Mucosa of gallbladder (tissue), 1 donor: Measurements from ENCODE around the gene TUBB1. TPM values are rescaled to one million over a fixed set of nuclear protein-coding genes. Genes with fewer than 3 reads are reported as not detected.
A peak's percentile ranks its signal among the peaks of the same experiment; 100 is the strongest.
"Not testable (repeated sequence)": the region's sequence is repeated elsewhere in the genome, so short reads cannot be mapped to it uniquely, and the experiment has no call there.

Experiments used
- DNase-seq: peaks from one replicate; pipeline ENCODE4 v3.0.0-alpha.2; 2020; ENCODE audit warnings: low spot score
- total RNA-seq: library from RNA; stranded (reverse); gene quantifications from one replicate; pipeline ENCODE4 v1.2.1, GENCODE V29; 2021
- donor health status: DM: no; HTN: no; CAD: no.

Gene TUBB1
- 0.09 TPM for total RNA-seq

DNA sequence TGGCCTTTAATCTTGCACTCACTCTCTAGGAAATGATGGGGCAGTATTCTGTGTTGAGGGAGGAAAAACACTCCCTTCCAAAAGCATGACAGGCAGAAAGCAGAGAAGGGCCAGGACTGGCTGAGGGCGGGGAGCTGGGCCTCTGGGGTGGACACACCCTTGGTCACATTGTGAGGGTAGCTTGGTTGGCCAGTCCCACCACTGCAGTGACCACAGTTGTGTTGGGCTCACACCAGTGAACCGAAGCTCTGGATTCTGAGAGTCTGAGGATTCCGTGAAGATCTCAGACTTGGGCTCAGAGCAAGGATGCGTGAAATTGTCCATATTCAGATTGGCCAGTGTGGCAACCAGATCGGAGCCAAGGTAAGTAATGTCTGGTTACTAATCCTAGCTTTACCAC lies at the start of gene TUBB1:
Gene TUBB1 (plus strand): TSS at position 213 of the 400 bp plus-strand sequence. CDS start 94 bp downstream, at position 307.
- DNase-seq: no peak

DNA sequence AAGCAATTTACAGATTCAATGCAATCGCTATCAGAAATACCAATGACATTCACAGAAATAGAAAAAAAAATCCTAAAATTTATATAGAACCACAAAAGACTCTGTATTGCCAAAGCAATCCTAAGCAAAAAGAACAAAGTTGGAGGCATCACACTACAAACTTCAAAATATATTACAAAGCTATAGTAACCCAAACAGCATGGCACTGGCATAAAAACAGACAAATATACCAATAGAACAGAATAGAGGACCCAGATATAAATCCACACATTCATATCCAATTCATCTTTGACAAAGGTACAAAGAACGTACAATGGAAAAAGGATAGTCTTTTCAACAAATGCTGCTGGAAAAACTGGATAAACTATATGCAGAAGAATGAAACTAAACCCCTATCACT lies 49.8 kb upstream of the TUBB1 start:
- no peak for DNase-seq

DNA sequence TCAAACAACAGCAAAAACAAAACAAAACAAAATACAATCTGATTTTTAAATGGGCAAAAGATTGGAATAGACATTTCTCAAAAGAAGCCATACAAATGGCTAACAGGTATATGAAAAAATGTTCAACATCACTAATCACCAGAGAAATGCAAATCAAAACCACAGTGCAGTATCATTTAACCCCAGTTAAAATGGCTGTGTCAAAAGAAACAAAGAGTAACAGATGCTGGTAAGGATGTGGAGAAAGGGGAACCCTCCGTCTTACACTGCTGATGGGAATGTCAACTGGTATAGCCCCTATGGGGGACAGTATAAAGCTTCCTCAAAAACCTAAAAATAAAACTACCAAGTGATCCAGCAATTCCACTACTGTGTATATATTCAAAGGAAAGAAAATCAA lies 49.1 kb upstream of the TUBB1 start:
- no peak for DNase-seq

- no peak for DNase-seq
Measured at GRCh38 chr20:58971429-58971828, 47.8 kb upstream of the TUBB1 start.

DNA sequence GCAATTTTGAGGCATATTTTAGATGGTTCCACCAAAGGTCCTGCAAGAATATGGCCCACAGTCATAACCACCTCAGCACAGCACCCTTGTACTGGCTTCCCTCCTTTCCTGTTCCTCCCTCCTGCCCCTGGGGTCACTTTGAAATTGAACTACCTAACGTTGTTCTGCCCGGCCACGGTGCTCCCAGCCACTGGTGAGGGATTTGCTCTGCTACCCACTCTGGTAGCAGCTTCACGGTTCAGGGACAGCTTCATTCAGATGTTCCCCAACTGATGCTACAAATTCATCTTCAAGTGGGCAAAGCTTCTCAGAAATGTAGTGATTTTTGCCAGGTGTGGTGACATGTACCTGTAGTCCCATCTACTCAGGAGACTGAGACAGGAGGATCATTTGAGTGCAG lies 46.0 kb upstream of the TUBB1 start:
- DNase-seq: no peak

DNA sequence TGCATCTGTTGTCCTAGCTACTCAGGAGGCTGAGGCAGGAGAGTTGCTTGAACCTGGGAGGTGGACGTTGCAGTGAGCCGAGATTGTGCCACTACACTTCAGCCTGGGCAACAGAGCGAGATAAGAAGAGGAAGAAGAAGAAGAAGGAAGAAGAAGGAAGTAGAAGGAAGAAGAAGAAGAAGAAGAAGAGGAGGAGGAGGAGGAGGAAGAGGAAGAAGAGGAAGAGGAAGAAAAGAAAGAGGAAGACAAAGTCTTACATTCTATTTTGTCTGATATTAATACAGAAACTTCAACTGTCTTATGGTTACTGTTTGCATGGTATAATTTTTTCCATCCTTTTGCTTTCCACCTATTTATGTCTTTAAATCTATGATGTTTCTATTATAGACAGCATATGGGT lies 45.4 kb upstream of the TUBB1 start:
- no peak for DNase-seq

DNA sequence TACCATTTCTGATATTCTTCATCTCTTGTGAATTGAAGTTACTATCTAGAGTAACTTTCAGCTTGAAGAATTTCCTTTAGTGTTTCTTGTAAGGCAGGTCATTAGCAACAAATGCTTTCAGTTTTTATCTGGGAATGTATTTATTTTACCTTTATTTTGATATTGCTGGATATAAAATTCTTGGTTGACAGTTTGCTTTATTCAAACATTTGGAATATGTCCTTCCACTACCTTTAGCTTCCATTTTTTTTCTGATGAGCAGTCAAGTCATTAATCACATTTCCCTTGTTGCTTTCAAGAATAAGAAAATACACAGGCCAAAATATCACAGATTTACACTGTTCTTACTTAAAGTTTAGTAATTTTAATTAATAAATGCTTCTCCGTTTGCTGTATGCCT lies 43.9 kb upstream of the TUBB1 start:
- DNase-seq: no peak

DNA sequence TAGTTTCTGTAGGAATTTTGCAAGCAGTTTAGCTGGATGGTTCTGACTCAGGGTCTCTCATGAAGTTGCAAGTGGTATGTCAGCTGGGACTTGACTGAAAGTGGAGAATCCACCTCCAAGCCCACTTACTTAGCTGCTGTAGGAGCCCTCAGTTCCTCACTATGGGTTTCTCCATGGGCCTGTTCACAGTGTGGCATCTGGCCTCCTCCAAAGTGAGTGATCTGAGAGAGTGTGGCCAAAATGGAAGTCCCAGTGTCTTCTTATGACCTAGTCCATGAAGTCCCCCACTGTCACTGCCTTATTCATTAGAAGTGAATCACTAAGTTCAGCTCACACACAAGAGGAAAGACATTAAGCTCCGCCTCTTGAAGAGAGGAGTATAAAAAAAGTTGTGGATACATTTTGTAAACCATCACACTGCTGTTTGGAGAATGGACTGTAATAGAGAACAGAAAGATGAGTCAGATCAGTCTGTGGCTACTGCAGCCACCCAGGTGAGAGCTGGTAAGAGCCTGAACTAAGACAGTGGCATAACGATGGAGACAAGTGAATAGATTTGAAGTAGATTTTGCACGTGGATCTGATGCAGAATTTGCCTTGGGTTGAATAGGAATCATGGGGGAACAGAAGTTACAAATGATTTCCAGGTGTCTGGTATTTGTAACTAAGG lies 43.0 kb upstream of the TUBB1 start:
- DNase-seq: no peak

GRCh38 chr20:58978351-58979190 lies 40.7 kb upstream of the TUBB1 start:
- DNase-seq: no peak

GRCh38 chr20:58980711-58981627 lies 38.3 kb upstream of the TUBB1 start, which contains the start of gene NELFCD:
NELFCD (plus strand) TSS chr20:58981256; CDS start chr20:58981310, 54 bp downstream.
- peak; percentile 86 for DNase-seq

DNA sequence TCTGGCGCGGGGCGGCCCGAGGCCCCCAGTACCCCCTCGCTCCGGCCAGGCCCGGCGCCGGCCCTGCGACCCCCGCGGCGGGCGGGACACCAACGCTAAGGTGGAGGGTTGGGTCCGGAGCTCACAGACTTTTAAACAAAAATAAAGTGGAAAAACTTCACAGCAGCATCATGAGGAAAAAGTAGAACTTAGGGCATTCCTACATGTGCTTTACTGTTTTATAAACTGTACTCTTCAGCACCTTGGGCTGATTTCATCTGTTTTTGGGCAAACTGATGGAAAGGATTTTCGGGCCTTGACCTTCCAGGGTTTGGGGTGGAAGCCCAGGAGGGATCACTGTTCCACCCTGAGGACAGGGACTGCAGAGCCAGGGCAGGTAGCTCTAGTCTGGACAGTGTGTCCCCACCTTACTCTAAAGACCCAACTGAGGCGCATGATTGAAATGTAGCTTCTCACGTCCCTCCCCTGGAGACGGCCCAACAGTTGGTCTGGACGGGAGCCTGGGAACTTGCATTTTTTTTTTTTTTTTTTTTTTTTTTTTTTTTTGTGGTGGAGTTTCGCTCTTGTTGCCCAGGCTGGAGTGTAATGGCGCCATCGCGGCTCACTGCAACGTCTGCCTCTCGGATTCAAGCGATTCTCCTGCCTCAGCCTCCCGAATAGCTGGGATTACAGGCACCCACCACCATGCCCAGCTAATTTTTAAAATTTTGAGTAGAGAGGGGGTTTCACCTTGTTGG lies 37.4 kb upstream of the TUBB1 start:
- DNase-seq: no peak

DNA sequence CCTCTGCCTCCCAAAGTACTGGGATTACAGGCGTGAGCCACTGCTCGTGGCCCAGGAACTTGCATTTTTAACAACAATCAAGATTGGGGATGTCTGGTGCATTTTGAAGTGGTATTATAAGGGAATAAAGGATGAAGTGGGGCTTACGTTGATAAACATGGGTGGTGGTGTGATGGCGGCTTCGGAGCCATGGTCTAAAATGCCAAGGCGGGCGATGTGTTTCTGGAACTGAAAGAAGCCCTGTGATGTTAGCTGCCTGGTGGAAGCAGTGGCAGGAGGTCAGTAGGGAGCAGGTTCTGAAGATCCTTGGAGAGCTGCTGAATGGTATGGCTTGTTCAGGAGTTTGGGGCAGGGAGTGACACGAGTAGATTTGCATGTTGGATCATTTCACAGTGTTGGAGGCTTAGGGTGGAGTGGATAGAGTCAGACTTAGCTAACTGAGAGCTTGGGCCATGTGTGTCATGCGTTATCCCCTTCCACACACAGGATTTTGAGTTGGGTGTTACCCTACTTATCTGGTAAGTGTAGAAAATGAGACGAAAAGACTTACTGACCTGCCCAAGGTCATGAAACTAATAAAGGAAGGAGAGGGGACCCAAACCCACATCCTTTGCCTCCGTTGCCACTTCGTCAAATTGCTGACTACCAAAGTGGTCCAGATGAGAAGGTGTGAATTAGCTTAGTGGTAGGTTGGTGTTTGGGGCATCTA lies 36.7 kb upstream of the TUBB1 start:
- DNase-seq: no peak

DNA sequence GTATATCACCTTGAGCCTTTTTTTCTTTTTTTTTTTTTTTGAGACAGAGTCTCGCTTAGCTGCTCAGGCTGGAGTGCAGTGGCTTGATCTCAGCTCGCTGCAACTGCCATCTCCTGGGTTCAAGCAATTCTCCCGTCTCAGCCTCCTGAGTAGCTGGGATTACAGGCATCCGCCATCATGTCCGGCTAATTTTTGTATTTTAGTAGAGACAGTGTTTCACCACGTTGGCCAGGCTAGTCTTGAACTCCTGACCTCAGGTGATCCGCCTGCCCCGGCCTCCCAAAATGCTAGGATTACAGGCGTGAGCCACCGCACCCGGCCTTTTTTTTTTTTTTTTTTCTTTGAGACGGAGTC lies 36.1 kb upstream of the TUBB1 start:
- DNase-seq: not testable (repeated sequence)

DNA sequence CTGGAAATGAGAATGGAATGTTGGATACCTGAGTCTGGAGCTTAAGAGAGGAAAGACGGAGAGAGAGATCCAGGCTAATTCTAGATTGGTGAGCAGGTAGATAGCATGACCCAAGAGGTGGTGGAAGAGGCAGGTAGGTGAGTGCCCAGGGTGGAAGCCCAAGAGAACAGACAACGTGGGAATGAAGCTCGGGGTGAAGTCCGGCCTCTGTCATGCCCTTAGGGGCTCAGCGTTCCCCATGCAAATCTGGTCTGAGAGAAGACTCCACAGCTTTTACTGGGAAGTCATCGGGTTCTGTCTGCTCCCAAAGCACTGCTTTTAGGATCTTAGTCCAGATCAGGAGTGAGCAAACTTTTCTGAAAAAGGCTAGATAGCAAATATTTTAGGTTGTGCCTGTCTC lies 34.5 kb upstream of the TUBB1 start:
- DNase-seq: no peak

DNA sequence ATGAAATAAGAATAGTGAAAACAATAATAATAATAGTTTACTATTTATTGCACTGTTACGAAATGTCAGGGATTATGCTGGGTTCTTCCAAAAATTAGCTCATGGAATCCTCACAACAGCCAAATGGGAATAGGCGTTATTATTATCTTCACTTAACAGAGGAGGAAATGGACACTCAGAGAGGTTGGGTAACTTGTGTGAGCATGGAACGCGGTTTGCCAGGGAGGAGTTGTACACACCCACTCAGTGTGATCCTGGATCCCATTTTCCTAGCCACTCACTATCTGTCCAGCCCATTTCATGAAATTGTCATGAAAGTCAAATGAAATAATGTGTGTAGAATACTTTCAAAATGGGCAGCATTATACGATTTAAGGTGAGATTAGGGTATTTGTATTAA lies 33.6 kb upstream of the TUBB1 start:
- no peak for DNase-seq

GRCh38 chr20:58986286-58986967 lies 32.8 kb upstream of the TUBB1 start:
- DNase-seq: no peak

DNA sequence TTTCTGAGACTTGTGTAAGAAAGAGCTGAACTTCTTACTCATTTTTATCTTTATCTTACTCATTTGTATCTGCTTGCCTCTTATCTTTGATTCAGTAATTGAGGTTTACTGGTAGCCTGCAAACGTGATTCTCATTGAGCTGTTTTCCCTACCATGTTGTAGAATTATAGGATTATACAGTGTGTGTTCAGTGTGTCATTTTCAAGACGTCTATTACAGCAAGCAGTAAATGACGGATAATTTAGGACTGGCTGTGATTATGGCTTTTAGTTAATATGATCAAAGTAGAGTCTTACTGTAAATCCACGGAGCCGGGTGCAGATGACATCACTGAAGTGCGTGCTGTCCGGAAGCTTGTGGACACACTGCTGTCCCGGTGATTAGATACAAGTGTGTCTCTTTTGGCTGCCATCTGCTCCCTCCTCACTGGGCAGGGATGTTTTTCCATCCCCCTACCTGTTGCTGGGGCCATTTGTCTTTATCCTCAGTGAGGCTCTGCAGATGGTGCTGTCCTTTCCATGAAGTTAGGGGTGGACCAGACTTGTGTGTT lies 32.2 kb upstream of the TUBB1 start:
- no peak for DNase-seq

- DNase-seq: no peak
Measured at GRCh38 chr20:58987790-58988564, 31.3 kb upstream of the TUBB1 start.

GRCh38 chr20:58988565-58988882 lies 30.7 kb upstream of the TUBB1 start:
- DNase-seq: no peak
